HG03280 (cell line): ENCODE results near the gene HSPA4.

Experiments
- ATAC-seq: cut with Tn5 transposase; IDR thresholded peaks from one replicate; pipeline ENCODE4 v1.9.1; 2021; ENCODE audit warnings: mild to moderate bottlenecking, moderate library complexity; ENCODE audit not compliant: unreplicated experiment

HSPA4 gene

GRCh38 chr5:133088064-133088463 is 36.3 kb downstream of the HSPA4 start:
- no peak for ATAC-seq

DNA sequence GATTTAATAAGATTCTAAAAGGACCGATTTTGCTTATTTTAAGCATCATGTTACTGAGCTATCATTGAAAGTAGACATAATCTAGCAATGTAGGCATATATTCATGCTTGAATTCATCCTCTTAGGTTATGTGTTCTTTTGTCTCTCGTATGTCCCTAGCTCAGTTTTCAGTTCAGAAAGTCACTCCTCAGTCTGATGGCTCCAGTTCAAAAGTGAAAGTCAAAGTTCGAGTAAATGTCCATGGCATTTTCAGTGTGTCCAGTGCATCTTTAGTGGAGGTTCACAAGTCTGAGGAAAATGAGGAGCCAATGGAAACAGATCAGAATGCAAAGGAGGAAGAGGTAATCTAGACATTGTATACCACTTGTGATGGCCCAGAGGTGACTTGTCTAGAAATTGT is 39.2 kb downstream of the HSPA4 start:
- ATAC-seq: no peak

GRCh38 chr5:133106343-133106742 is 54.5 kb downstream of the HSPA4 start:
- ATAC-seq: no peak

DNA sequence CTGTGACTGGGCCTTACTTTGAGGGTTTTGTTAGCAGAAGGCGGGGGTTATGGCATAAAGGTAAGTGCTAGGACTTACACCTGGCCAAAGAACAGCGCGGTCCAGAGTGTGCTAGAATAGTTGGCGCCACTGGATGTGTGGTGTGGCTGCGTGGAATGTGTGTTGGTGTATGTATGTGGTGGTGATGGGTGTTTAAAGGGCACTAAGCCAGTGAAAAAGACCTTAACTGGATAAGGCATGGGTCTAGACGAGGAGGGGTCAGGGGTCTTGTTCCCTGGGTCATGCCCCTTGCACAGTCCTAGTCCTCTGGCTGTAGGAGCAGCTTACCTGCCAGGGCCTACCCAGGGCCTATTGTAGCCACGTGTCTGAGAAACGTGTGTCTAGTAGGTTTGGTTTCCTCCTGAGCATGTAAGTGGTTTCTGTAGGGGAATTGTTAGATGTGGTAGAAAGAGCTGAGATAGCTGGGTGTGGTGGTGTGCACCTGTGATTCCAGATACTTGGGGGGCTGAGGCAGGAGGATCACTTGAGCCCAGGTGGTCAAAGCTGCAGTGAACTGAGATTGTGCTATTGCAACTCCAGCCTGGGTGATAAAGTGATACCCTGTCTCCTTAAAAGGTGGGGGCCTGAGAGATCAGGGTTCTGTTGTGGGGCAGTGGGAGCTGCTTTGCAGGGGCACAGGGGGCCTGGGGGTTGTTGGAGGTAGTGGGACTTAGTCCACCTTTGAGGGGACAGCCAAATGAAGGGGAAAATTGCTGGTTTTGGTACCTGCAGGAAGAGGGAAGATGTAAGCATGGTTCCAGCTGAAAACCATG is 55.2 kb downstream of the HSPA4 start:
- ATAC-seq: no peak

DNA sequence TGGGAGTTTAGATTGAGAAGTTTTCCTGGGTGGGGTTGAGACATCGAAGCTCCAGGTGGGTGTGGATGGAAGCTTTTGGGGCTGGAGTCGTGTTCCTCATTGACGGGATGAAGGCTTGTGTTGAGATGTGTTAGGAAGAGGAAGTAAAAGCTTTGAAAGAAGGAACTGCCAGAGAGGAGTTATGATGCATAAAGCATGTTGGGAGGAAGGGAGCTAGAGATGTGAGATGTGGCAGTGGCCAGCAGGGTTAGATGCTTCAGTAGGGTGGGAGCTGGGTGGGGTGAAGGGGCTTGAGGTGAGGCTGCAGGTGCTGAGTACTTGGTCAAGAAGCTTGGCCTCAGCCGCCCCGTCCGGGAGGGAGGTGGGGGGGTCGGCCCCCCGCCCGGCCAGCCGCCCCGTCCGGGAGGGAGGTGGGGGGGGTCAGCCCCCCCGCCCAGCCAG is 56.7 kb downstream of the HSPA4 start:
- ATAC-seq: no peak

DNA sequence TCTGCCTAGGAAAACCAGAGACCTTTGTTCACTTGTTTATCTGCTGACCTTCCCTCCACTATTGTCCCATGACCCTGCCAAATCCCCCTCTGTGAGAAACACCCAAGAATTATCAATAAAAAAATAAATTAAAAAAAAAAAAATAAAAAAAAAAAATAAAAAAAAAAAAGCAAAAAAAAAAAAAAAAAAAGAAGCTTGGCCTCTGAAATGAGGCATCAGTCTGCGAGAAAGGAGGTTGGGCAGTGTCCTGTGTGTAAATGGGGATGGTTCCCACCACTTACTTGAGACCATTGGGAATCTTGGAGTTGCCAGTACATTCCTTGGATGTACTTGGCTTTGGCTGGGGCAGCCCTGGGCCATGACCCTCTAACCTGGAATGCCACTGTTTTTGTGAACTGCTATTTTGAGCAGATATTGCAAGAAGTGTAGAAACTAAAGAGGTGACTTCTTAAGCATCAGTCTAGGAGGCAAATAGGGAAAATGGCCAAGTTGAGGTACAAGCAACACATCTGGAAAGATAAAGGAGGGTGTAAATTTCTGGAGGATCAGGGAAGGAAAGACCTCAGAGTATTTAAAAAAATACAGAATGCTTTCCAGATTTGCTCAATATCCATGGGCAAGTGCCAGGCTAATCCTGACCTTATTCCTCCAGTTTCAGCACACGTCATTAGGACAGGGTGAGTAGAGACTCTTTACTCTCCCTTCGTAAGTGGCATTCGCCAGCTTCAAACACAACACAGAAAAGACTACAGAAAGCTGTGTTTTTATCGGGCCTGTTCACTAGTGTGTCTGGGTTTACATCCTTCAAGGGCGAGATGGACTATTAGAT is 58.1 kb downstream of the HSPA4 start:
- no peak for ATAC-seq

- no peak for ATAC-seq
Observed at GRCh38 chr5:133110709-133111108, 58.9 kb downstream of the HSPA4 start.

DNA sequence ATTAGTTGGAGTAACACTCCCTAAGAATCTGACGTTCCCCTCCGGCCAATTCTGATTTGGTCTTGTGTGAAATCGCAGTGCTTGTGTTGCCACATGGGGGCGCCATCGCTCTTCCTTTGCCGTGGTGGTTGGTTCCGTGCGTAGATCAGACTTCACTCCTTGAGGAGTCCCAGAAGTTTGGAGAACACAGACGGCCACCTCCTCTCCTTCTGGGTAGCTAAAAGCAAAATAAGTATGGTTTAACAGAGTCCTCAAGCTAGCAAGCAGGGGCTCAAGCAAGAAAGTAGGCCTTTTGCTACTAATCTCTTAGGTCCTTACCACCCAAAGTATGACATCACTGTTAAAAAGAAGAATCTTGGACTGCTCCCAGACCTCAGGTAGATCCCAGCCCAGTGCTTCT is 59.5 kb downstream of the HSPA4 start:
- ATAC-seq: no peak

DNA sequence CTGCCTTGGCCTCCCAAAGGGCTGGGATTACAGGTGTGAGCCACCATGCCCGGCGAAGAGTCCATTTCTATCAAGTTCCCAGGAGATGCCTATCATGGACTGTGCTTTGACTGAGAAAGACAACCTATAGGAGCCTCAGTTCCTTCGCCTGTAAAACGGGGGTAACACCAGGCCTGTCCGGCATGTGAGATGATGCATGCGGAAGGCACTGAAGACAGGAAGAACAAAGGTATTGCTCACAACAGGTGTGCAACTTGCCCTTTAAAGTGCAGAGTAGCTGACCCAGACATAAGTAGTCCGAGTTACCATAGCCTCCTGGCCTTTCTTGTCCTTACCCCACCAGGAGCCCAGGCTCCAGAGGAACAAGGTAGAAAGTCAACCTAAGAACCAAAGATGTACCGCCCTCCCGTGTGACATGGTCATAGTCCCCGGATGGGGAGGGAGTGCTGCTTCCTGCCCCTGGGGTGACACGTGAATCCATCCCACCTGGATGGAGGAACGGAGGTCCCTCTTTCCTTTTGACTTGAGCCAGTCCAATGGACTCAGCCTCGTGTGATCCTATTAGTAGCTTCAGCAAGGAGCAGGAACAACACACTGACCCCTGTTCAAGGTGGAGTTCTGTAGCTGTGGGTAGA is 60.3 kb downstream of the HSPA4 start:
- ATAC-seq: no peak

DNA sequence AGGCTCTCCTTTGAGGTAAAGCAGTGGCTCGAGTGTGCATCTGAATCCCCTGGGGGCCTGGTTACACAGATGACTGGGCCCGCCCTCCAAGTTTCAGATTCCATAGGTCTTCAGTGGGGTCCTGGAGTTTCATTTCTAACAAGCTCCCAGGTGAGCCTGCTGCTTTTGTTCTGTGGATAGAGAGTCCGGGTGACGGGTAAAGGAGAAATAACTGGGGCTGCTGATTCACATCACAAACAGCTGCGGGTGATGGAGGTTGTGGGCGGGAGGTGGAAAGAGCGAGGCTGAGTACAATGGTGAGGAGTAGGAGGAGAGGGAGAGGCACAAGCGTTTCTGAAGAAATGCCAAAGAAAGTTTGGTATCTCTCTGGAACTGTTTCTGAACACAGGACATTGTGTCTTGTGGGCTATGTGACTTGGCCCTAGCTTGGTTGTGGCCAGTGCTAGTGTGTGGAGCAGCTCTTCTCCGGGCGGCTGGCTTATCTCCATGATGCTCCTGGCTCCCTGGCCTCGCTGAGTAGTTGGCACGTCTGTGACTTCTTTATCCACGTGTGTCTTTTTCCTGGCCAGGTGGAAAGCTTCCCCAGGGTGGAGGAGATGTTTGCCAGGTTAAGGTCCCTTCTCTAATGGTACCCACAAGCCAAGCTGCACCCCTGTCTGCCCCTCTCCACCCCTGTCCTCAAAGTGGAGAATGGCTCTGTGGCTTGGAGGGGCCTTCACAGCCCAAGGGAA is 61.7 kb downstream of the HSPA4 start:
- ATAC-seq: no peak

GRCh38 chr5:133114166-133114932 is 62.5 kb downstream of the HSPA4 start:
- no peak for ATAC-seq

DNA sequence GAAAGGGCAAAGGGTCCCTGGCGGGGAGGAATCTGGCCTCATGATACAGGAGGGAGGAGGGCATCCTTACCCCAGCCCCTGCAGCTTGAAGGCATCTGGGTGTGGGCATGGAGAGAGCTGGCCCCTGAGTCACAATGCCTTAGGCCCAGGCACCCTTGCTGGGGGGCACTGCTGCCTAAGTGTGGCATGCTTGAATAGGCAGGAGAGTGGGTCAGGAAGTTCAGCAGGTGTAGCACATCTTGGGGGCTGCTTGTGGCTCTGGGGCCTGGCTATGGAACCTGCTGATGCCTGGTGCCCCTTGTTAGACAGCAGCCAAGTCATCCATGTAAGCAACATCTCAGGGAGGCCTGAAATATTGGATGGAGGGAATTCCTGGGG is 63.1 kb downstream of the HSPA4 start:
- no peak for ATAC-seq

GRCh38 chr5:133116601-133117000 is 64.8 kb downstream of the HSPA4 start:
- ATAC-seq: no peak

GRCh38 chr5:133117166-133117911 is 65.5 kb downstream of the HSPA4 start:
- ATAC-seq: no peak

DNA sequence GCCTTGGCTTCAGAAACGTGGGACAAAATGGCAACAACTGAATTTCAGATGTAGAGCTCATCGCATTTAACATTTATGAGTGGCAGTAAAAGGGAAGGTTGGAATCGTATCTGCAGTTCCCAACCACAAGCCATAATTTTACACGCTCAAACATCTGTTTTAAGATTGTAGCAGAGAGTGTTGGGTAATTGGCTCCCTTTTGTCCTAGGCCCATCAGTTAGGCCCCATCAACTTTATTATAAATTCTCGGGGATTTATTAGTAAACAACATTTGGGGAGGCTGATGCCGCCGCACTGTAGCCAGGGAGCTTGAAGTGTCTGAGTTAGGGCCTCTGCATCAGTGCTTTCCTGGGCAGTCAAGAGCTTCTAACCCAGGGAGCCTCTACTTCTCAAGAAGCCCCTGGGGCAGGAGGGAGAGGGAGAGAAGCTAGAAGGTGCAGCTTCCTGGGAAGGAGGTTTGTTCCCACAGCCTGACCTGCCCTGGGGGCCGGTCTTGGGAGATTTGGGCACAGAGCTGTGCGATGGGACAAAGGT is 66.2 kb downstream of the HSPA4 start:
- no peak for ATAC-seq

DNA sequence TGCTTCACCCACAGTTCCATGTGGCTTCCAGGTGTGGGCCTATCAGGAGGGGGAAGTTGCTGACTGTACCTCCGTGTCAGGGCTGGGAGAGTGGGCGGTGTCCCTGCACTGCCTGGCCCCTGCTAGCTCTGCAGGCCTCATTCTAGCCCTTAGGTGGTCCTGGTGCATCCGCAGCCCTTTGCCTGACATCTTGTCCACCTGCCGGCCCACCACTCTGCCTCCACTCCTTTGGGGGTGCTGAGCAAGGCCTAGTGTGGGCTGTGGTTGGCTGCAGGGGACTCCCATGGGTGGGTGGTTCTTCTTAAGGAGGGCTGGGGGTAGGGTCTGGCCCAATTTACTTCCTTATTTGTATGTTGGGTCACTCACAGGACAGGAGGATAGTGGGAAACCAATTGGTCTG is 66.9 kb downstream of the HSPA4 start:
- no peak for ATAC-seq

DNA sequence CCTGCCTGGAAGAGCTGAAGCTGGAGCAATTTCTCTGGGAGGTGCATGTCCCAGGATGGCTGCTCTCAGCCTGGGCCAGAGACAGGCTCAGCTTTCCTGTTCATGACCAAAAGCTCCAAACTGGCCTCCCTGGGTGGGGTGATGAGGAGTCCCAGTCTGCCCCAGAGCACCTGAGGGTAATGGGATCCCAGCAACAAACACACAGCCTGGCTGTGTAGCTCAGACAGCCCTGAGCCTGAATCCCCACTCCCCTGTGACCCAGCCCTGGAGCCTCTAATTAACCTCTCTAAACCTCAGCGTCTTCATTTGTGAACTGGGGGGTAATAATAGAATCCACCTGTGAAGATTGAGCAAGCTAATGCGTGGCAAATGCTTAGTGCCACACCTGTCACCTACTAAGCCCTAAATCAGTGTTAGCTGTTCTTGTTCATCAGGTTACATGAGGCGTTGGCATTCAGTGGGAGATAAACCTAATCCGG is 67.5 kb downstream of the HSPA4 start:
- no peak for ATAC-seq

- no peak for ATAC-seq
Observed at GRCh38 chr5:133120156-133120750, 68.4 kb downstream of the HSPA4 start.

GRCh38 chr5:133121080-133121479 is 69.3 kb downstream of the HSPA4 start:
- ATAC-seq: no peak
